Ectodermal cell (in vitro differentiated cells): Measurements from ENCODE around the gene CACNA2D3.

Experiments
- H3K27ac ChIP-seq: 2 replicates; pipeline ENCODE4 v1.7.0; 2013; ENCODE audit warnings: mild to moderate bottlenecking, low read depth, low read length; ENCODE audit not compliant: insufficient read depth, poor library complexity, severe bottlenecking
- H3K27me3 ChIP-seq: 2 replicates; pipeline ENCODE4 v1.7.0; 2013; ENCODE audit warnings: mild to moderate bottlenecking, low read length; ENCODE audit not compliant: insufficient read depth, control insufficient read depth, poor library complexity, severe bottlenecking
- H3K36me3 ChIP-seq: one replicate; pipeline ENCODE4 v1.7.0; 2013; ENCODE audit warnings: low read length; ENCODE audit not compliant: control insufficient read depth, insufficient read depth
- H3K4me1 ChIP-seq: one replicate; pipeline ENCODE4 v1.7.0; 2013; ENCODE audit warnings: low read length; ENCODE audit not compliant: control insufficient read depth, insufficient read depth
- H3K4me3 ChIP-seq: 2 replicates; pipeline ENCODE4 v1.7.0; 2013; ENCODE audit warnings: low read depth, low read length, control low read depth; ENCODE audit not compliant: insufficient read depth
- H3K9me3 ChIP-seq: 2 replicates; pipeline ENCODE4 v1.7.0; 2013; ENCODE audit warnings: mild to moderate bottlenecking, low read length, moderate library complexity; ENCODE audit not compliant: control insufficient read depth
- WGBS, 2 experiments: methylation state at CpG; one replicate each; pipeline ENCODE4 v1.1.7; 2013; ENCODE audit warnings: missing lambda C conversion rate in 2 of 2; 5-methylcytosine and 5-hydroxymethylcytosine counted together

CACNA2D3 gene

DNA sequence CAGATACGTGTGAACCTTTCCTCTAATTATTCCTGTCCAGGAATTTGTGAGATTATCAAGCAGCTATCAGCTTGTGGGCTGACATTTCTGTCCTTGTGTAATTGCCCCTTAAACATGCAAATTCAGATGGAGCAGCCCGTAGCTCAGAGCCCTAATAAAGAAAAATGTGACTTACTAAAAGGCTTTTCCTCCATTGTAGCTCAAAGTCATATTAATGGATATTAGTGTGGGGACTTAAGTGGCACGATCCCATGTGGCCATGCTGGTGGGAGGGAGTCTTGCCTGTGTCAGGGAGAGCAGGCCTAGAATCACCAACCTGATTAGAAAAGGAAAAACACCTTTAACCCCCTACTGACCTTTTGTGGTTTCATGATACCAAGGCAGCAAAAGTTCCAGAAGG, 406.3 kb downstream of the CACNA2D3 start:
- H3K27ac ChIP-seq = no peak overlapping the region
- no peaks in the 10 kb centered on the region for H3K27me3 ChIP-seq
- H3K4me1 ChIP-seq = peaks cover 5% of the 10 kb centered on the region
- no peaks in the 10 kb centered on the region for H3K36me3 ChIP-seq
- H3K9me3 ChIP-seq = no peaks in the 10 kb centered on the region
- H3K4me3 ChIP-seq = no peak overlapping the region
- 76 to 82% methylated on average over 2 to 3 of the region's 3 CpGs for WGBS, 2 experiments

DNA sequence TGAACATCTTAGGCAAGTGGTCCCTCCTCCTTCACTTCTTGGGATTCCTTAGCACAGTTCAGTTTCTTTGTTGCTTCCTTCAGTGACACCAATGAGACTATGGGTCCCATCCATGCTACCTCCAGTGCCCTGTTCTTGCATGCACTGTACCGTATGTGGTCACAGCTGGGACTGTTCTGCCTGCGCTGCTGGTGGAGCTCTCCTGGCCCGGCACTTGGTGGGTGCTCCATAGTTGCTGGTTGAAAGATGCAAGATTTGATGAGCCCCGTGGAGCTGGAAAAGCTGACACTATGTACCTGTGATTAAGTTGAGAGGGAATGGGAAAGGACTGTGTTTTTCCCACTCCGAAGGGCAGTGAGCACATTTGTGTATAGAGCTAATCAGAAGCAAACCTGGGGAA, 407.7 kb downstream of the CACNA2D3 start:
- H3K4me1 ChIP-seq = peaks cover 5% of the 10 kb centered on the region
- no peak overlapping the region for H3K27ac ChIP-seq
- H3K9me3 ChIP-seq = no peaks in the 10 kb centered on the region
- H3K36me3 ChIP-seq = no peaks in the 10 kb centered on the region
- no peak overlapping the region for H3K4me3 ChIP-seq
- no peaks in the 10 kb centered on the region for H3K27me3 ChIP-seq
- WGBS, 2 experiments = 91 to 94% methylated on average over 5 of the region's 5 CpGs

GRCh38 chr3:54530944-54531343, 408.6 kb downstream of the CACNA2D3 start:
- WGBS, 2 experiments = 80 to 84% methylated on average over 5 of the region's 5 CpGs
- peaks cover 5% of the 10 kb centered on the region for H3K4me1 ChIP-seq
- no peaks in the 10 kb centered on the region for H3K36me3 ChIP-seq
- H3K9me3 ChIP-seq = no peaks in the 10 kb centered on the region
- H3K27me3 ChIP-seq = no peaks in the 10 kb centered on the region
- no peak overlapping the region for H3K4me3 ChIP-seq
- no peak overlapping the region for H3K27ac ChIP-seq

DNA sequence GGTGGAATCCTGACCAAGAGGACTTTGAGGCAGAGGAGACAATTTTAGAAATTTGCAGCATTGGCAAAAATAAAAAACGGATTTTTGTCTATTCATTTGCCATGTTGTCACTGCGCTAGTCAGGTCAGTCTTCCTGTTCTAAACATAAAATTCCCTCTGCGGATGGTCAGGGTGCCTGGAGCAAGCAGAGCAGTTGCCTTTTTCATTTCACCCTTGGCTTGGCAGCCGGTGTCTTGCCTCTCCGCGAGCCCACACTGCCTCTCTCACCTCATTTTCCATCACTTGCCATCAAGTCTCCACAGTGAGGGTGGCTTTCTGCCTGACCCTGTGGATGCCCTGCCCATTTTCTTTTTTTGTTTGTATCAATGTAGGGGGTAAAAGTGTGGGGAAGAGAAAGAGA, 409.4 kb downstream of the CACNA2D3 start:
- no peak overlapping the region for H3K27ac ChIP-seq
- H3K4me3 ChIP-seq = no peak overlapping the region
- H3K27me3 ChIP-seq = no peaks in the 10 kb centered on the region
- H3K9me3 ChIP-seq = no peaks in the 10 kb centered on the region
- 87 to 90% methylated on average over 6 of the region's 6 CpGs for WGBS, 2 experiments
- no peaks in the 10 kb centered on the region for H3K36me3 ChIP-seq
- peaks cover 5% of the 10 kb centered on the region for H3K4me1 ChIP-seq

DNA sequence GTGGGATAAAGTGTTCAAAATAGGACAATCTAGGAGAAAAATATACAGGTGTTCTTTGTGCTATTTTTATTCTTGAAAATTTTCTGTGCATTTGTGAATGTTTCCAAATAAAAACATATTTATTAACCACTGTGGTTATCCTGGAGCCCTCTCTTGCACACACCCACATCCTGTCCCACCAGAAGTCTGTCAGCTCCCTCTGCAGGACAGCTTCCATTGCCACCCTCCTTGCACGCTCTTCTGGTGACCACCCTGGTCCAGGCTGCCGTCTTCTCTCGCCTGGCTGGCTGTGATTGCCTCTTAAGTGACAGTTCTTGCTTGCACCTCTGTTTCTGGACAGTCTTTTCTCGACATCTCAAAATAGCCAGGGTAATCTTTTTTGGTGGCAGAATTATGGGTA, 411.5 kb downstream of the CACNA2D3 start:
- no peaks in the 10 kb centered on the region for H3K27me3 ChIP-seq
- peaks cover 5% of the 10 kb centered on the region for H3K4me1 ChIP-seq
- H3K4me3 ChIP-seq = no peak overlapping the region
- H3K27ac ChIP-seq = no peak overlapping the region
- H3K36me3 ChIP-seq = no peaks in the 10 kb centered on the region
- no peaks in the 10 kb centered on the region for H3K9me3 ChIP-seq
- 74 to 77% methylated on average over 4 of the region's 4 CpGs for WGBS, 2 experiments

DNA sequence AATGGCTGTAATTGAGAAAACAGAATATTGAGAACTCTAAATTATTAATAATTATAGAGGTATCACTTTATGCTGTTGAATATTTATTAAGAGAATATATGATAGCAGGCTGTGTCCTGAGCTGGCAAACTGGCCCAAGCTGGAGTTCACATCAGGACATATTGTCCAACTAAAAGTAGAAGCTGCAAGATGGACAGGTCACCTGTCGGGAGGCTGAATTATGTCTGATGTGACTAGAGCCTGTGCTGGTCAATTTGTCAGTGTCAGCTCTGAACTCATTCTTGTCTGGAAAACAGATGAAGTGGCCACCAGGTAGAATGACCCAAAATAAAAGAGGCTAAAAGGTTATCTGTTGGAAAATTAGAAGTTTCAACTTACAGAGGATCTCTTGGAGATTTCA, 413.3 kb downstream of the CACNA2D3 start:
- no peaks in the 10 kb centered on the region for H3K27me3 ChIP-seq
- no peaks in the 10 kb centered on the region for H3K9me3 ChIP-seq
- 94 to 100% methylated on average over 1 of the region's 1 CpG for WGBS, 2 experiments
- no peaks in the 10 kb centered on the region for H3K36me3 ChIP-seq
- no peak overlapping the region for H3K27ac ChIP-seq
- no peak overlapping the region for H3K4me3 ChIP-seq
- H3K4me1 ChIP-seq = peaks cover 5% of the 10 kb centered on the region

DNA sequence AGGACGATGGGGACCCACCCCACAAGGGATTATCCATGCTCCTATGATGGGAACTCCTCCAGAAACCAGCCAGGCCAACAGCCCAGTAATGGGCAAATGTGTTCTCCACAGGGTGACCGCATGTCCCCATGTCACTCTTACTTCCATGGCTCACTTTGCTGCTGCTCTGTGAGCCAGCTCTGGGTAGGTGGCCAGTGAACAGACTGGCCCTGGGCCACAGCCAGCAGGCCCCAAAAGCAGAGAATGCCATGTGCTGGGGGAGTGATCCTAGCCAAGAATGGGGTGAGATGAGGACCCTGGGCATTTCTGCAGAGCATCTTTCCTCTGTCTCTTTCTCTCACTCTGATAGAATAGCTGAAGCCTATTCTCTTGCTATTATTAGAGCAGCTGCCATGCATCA, 414.1 kb downstream of the CACNA2D3 start:
- no peaks in the 10 kb centered on the region for H3K27me3 ChIP-seq
- H3K36me3 ChIP-seq = no peaks in the 10 kb centered on the region
- no peaks in the 10 kb centered on the region for H3K4me1 ChIP-seq
- WGBS, 2 experiments = 85 to 92% methylated on average over 2 of the region's 2 CpGs
- no peak overlapping the region for H3K27ac ChIP-seq
- no peaks in the 10 kb centered on the region for H3K9me3 ChIP-seq
- no peak overlapping the region for H3K4me3 ChIP-seq

DNA sequence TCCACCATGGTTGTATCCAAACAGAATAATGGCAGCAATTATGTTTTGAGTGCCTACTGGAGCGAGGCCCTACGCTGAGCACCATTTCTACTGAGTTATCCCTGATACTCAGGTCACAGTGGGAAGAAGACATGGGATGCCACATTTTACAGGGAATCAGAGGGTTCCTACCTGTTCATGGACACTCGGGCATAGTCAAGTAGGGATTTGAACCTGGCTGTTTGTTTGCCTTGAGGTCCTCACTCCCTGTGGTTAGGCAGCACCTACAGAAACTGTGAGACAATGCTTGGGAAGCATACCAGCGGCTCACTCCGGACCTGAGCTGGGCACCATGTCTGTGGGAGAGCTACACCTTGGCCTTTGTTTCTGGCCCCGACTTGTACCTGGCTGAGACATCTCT, 415.2 kb downstream of the CACNA2D3 start:
- Histone ChIP-seq H3K27ac (no peak overlapping the region), H3K27me3 (no peaks in the 10 kb centered on the region), H3K9me3 (no peaks in the 10 kb centered on the region), H3K36me3 (no peaks in the 10 kb centered on the region), H3K4me1 (no peaks in the 10 kb centered on the region), H3K4me3 (no peak overlapping the region)
- WGBS, 2 experiments = 95% methylated on average over 6 of the region's 6 CpGs

DNA sequence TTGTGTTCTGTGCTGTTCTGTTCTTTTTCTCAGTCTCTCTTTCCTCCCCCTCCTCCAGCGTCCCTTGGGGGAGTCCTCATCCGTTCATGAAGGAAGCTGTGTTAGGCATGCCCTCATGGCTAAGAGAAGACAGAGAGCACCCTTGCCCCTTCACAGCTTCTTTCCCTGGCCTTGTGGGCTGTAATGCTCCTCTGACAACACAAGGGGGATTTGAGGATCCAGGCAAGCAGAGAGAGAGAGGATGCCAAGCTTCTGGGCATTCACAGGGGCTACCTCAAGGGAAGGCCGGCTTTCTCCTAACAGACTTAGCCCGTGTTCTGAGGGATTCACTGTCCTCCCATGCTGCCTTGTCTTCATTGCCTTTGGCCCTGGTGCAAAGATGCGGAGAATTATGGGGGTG, 416.0 kb downstream of the CACNA2D3 start:
- Histone ChIP-seq H3K27me3 (no peaks in the 10 kb centered on the region), H3K36me3 (no peaks in the 10 kb centered on the region), H3K4me1 (no peaks in the 10 kb centered on the region), H3K27ac (no peak overlapping the region), H3K4me3 (no peak overlapping the region), H3K9me3 (no peaks in the 10 kb centered on the region)
- WGBS, 2 experiments = 72 to 79% methylated on average over 5 of the region's 5 CpGs

DNA sequence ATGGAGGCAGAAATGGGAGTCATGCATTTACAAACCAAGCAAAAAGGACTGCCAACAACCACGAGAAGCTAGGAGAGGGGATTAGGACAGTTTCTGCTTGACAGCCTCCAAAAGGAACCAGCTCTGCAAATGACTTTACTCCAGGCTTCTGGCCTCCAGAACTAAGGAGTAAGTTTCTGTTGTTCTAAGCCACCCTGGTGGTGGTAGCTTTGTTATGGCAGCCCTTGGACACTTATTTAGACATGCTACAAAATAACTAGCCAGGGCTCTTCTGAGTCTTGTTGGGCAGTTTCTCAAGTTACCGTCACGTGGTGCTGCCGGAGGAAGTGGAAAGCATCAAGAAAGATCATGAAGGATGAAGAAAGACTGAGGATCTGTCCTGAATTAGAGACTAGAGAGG, 419.0 kb downstream of the CACNA2D3 start:
- no peak overlapping the region for H3K4me3 ChIP-seq
- 91 to 96% methylated on average over 4 of the region's 4 CpGs for WGBS, 2 experiments
- H3K9me3 ChIP-seq = no peaks in the 10 kb centered on the region
- no peaks in the 10 kb centered on the region for H3K27me3 ChIP-seq
- no peak overlapping the region for H3K27ac ChIP-seq
- no peaks in the 10 kb centered on the region for H3K4me1 ChIP-seq
- H3K36me3 ChIP-seq = no peaks in the 10 kb centered on the region

GRCh38 chr3:54543446-54543845, 421.1 kb downstream of the CACNA2D3 start:
- H3K9me3 ChIP-seq = no peaks in the 10 kb centered on the region
- H3K4me1 ChIP-seq = no peaks in the 10 kb centered on the region
- no peaks in the 10 kb centered on the region for H3K36me3 ChIP-seq
- H3K27me3 ChIP-seq = no peaks in the 10 kb centered on the region
- 30 to 33% methylated on average over 3 of the region's 3 CpGs for WGBS, 2 experiments
- H3K4me3 ChIP-seq = no peak overlapping the region
- H3K27ac ChIP-seq = no peak overlapping the region
